Astrocyte (in vitro differentiated cells and primary cell): ENCODE measurements around the gene CTNS.

Experiments used
- EZH2 ChIP-seq: IDR thresholded peaks from 2 replicates; pipeline ENCODE4 v1.6.1; 2012; ENCODE audit warnings: mild to moderate bottlenecking, low read length, inconsistent platforms; ENCODE audit not compliant: insufficient read depth
- TF ChIP-seq, protein P1 (sequence below): IDR thresholded peaks from 2 replicates; pipeline ENCODE4 v1.5.1; 2011; ENCODE audit warnings: low read depth, mild to moderate bottlenecking, inconsistent platforms, low read length, moderate library complexity; ENCODE audit not compliant: insufficient read depth

DNA sequence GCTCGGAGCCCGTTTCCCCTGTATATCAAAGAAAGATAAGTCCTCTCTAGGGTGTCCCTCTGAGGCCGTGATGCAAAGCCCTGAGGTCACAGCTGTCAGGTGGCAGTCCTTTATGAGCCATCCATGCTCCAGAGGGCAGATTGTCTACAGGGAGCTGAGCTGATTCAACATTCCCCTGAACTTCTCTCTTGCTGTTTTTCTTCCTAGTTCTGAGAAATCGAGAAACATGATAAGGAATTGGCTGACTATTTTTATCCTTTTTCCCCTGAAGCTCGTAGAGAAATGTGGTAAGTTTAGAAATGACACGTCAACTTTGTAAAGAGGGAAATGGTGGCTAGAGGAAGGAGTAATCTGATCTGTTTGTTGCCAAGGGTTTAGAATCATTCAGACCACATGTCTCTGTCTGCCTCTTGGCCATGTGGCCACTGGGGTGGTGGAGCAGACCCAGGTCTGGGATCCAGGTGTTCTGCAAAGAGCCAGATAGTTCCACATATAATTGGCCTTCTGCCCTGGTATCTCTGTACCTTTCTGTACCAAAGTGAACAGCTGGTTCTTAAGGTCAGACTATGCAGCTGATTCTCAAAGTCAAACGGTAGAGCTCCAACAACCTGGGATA lies 3.5 kb downstream of the CTNS start:
- TF ChIP-seq, protein P1, sequence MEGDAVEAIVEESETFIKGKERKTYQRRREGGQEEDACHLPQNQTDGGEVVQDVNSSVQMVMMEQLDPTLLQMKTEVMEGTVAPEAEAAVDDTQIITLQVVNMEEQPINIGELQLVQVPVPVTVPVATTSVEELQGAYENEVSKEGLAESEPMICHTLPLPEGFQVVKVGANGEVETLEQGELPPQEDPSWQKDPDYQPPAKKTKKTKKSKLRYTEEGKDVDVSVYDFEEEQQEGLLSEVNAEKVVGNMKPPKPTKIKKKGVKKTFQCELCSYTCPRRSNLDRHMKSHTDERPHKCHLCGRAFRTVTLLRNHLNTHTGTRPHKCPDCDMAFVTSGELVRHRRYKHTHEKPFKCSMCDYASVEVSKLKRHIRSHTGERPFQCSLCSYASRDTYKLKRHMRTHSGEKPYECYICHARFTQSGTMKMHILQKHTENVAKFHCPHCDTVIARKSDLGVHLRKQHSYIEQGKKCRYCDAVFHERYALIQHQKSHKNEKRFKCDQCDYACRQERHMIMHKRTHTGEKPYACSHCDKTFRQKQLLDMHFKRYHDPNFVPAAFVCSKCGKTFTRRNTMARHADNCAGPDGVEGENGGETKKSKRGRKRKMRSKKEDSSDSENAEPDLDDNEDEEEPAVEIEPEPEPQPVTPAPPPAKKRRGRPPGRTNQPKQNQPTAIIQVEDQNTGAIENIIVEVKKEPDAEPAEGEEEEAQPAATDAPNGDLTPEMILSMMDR = no peak
- TF ChIP-seq EZH2 = no peak
